Fibroblast of gingiva (primary cell): ENCODE measurements around the gene GINS2.

ENCODE experiments used
- DNase-seq: peaks from one replicate; pipeline ENCODE4 v3.0.0-alpha.2; 2011; ENCODE audit warnings: low read depth

GINS2 gene

GRCh38 chr16:85689950-85690320 lies 1.2 kb upstream of the GINS2 start:
- no peak for DNase-seq

GRCh38 chr16:85689285-85689949 lies 663 bp upstream of the GINS2 start:
- DNase-seq, result no peak

- DNase-seq, result no peak
These were observed 893 bp downstream of the GINS2 start for GRCh38 chr16:85687651-85688471.

- no peak for DNase-seq
These were observed 1.7 kb downstream of the GINS2 start for GRCh38 chr16:85686912-85687591.

- no peak for DNase-seq
These were observed 3.5 kb downstream of the GINS2 start for GRCh38 chr16:85685251-85685650.

- no peak for DNase-seq
These were observed 5.4 kb downstream of the GINS2 start for GRCh38 chr16:85683363-85683762.

- DNase-seq, result no peak
These were observed 6.2 kb downstream of the GINS2 start for GRCh38 chr16:85682516-85682915.

- DNase-seq, result no peak
These were observed 7.5 kb downstream of the GINS2 start for GRCh38 chr16:85681255-85681654.

GRCh38 chr16:85680352-85680944 lies 8.3 kb downstream of the GINS2 start:
- no peak for DNase-seq

GRCh38 chr16:85679870-85680269 lies 8.9 kb downstream of the GINS2 start:
- DNase-seq, result no peak

- no peak for DNase-seq
These were observed 9.9 kb downstream of the GINS2 start for GRCh38 chr16:85678821-85679220.

GRCh38 chr16:85678016-85678415 lies 10.7 kb downstream of the GINS2 start:
- DNase-seq, result no peak

- DNase-seq, result no peak
These were observed 11.3 kb downstream of the GINS2 start for GRCh38 chr16:85677383-85677967.

GRCh38 chr16:85676466-85676865 lies 12.3 kb downstream of the GINS2 start:
- DNase-seq, result no peak

GRCh38 chr16:85675251-85675874 lies 13.4 kb downstream of the GINS2 start:
- DNase-seq, result peak; percentile 30

GRCh38 chr16:85674828-85675227 lies 13.9 kb downstream of the GINS2 start:
- DNase-seq, result no peak

GRCh38 chr16:85674418-85674755 lies 14.4 kb downstream of the GINS2 start:
- no peak for DNase-seq

- peak; percentile 22 for DNase-seq
These were observed 15.0 kb downstream of the GINS2 start for GRCh38 chr16:85673529-85674417.

- DNase-seq, result no peak
These were observed 17.9 kb downstream of the GINS2 start for GRCh38 chr16:85670840-85671239.

GRCh38 chr16:85668676-85669424 lies 19.9 kb downstream of the GINS2 start:
- DNase-seq, result no peak
